ENCODE results near the gene MEA1.

DNA sequence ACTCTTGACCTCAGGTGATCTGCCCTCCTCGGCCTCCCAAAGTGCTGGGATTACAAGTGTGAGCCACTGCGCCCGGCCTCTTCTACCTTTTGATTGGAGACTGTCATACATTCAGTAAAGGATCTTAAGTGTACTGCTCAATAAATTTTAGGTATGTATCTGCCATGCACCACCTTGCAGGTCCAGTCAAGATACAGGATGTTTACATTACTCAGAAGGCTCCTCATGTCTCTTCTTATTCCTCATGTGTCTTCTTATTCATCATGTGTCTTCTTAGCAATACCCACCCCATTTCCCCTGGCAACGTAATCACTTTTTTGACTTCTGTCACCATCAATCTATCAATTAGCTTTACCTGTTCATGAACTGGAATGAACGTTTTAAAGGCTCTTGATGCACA is 7.9 kb downstream of the MEA1 start:
- TF ChIP-seq TAF1 (IDR thresholded peaks at IDR 0.05; ENCODE audit: low read depth) (no peak), CREB1 (IDR thresholded peaks at IDR 0.05; ENCODE audit: low read depth) (no peak), EP300 (IDR thresholded peaks at IDR 0.05; ENCODE audit: borderline replicate concordance) (no peak), TCF12 (IDR thresholded peaks at IDR 0.05; ENCODE audit: low read depth) (no peak), YY1 (IDR thresholded peaks at IDR 0.05; ENCODE audit: low read depth) (no peak), TEAD4 (IDR thresholded peaks at IDR 0.05) (no peak)
- TF ChIP-seq, protein P1, sequence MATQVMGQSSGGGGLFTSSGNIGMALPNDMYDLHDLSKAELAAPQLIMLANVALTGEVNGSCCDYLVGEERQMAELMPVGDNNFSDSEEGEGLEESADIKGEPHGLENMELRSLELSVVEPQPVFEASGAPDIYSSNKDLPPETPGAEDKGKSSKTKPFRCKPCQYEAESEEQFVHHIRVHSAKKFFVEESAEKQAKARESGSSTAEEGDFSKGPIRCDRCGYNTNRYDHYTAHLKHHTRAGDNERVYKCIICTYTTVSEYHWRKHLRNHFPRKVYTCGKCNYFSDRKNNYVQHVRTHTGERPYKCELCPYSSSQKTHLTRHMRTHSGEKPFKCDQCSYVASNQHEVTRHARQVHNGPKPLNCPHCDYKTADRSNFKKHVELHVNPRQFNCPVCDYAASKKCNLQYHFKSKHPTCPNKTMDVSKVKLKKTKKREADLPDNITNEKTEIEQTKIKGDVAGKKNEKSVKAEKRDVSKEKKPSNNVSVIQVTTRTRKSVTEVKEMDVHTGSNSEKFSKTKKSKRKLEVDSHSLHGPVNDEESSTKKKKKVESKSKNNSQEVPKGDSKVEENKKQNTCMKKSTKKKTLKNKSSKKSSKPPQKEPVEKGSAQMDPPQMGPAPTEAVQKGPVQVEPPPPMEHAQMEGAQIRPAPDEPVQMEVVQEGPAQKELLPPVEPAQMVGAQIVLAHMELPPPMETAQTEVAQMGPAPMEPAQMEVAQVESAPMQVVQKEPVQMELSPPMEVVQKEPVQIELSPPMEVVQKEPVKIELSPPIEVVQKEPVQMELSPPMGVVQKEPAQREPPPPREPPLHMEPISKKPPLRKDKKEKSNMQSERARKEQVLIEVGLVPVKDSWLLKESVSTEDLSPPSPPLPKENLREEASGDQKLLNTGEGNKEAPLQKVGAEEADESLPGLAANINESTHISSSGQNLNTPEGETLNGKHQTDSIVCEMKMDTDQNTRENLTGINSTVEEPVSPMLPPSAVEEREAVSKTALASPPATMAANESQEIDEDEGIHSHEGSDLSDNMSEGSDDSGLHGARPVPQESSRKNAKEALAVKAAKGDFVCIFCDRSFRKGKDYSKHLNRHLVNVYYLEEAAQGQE (IDR thresholded peaks at IDR 0.05; ENCODE audit: low read depth), result no peak
- TF ChIP-seq, protein P2, sequence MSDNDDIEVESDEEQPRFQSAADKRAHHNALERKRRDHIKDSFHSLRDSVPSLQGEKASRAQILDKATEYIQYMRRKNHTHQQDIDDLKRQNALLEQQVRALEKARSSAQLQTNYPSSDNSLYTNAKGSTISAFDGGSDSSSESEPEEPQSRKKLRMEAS (IDR thresholded peaks at IDR 0.05), result no peak

All from Ishikawa (cell line).